Body of pancreas (tissue), 4 donors: ENCODE results near the gene ARHGAP32.

Source experiments
- POLR2A ChIP-seq, 3 donors: fragments of 450-650 bp; IDR thresholded peaks; one replicate each; pipeline ENCODE4 v1.6.1; 2016; ENCODE audit warnings: antibody characterized with exemption in 3 of 3, mild to moderate bottlenecking in 2 of 3
- TF ChIP-seq, protein P1 (sequence below), 7 experiments: fragments of 450-650 bp in 4 of 7; fragments of 200-600 bp in 3 of 7; sonication (generic) in 3 of 7; IDR thresholded peaks; one replicate each; pipeline ENCODE4 v1.5.1; 2016 to 2019; ENCODE audit warnings: antibody characterized with exemption in 7 of 7

DNA sequence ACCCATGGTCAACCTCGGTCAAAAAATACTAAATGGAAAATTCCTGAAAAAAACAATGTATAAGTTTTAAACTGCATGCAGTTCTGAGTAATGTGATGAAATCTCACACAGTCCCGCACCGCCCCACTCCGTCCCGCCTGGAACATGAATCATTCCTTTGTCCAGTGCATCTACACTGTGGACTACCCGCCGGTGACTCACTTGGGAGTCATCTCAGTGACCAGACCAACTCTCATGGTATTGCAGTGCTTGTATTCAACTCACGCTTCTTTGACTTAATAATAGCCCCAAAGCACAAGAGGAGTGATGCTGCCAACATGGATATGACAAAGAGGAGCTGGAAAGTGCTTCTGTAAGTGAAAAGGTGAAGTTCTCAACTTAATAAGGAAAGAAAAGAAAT is 48.8 kb downstream of the ARHGAP32 start:
- TF ChIP-seq, protein P1, sequence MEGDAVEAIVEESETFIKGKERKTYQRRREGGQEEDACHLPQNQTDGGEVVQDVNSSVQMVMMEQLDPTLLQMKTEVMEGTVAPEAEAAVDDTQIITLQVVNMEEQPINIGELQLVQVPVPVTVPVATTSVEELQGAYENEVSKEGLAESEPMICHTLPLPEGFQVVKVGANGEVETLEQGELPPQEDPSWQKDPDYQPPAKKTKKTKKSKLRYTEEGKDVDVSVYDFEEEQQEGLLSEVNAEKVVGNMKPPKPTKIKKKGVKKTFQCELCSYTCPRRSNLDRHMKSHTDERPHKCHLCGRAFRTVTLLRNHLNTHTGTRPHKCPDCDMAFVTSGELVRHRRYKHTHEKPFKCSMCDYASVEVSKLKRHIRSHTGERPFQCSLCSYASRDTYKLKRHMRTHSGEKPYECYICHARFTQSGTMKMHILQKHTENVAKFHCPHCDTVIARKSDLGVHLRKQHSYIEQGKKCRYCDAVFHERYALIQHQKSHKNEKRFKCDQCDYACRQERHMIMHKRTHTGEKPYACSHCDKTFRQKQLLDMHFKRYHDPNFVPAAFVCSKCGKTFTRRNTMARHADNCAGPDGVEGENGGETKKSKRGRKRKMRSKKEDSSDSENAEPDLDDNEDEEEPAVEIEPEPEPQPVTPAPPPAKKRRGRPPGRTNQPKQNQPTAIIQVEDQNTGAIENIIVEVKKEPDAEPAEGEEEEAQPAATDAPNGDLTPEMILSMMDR (IDR thresholded peaks at IDR 0.05): no peak
- TF ChIP-seq POLR2A (IDR thresholded peaks at IDR 0.05): no peak
